Loucy (cell line): ENCODE data around the gene GTF2H2C.
"Not testable (repeated sequence)": the region's sequence is repeated elsewhere in the genome, so short reads cannot be mapped to it uniquely, and the experiment has no call there.

ENCODE experiments used
- EZH2phosphoT487 ChIP-seq: fragments of 200-600 bp; IDR thresholded peaks from 2 replicates; pipeline ENCODE4 v1.6.1; 2018; ENCODE audit warnings: antibody characterized with exemption, mild to moderate bottlenecking, moderate library complexity, borderline replicate concordance
- TF ChIP-seq, protein P1 (sequence below): fragments of 200-600 bp; sonication (generic); conservative IDR thresholded peaks from 2 replicates; pipeline ENCODE4 v1.5.1; 2014; ENCODE audit warnings: mild to moderate bottlenecking, antibody characterized with exemption, low read length

DNA sequence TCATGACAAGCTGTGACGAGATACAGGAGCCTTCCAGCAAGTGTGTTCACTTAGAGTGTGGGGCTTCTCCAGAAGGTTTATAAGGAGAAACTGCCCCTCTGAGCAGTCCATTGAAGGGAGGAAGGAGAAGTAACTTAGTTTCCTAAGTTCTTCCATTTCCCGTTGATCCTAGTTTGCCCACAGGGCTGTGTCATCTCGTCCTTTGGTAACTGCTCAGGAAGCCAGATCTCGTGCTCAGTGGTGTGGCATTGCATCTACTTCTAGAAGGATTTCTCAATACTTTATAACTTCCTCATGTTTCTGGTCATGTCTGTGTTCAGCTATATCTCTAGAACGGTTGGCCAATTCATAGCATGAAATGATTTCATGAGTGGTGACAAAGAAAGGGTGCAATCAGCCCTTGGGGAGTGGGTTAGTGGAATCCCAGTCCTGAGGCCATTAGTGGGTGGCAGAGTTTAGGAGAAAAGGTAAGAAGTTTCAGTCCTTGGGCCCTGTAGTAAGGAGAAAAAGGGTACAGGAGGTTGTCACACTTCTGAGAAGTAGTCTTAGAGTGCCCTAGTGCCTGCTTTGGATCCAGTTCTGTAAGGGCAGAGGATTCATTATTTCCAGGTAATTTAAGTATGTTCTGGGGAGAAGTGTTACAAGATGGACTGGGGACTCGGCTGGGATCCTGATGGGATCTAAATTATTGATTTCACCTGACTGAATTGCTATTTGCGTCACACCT, 36.3 kb downstream of the GTF2H2C start:
- TF ChIP-seq, protein P1, sequence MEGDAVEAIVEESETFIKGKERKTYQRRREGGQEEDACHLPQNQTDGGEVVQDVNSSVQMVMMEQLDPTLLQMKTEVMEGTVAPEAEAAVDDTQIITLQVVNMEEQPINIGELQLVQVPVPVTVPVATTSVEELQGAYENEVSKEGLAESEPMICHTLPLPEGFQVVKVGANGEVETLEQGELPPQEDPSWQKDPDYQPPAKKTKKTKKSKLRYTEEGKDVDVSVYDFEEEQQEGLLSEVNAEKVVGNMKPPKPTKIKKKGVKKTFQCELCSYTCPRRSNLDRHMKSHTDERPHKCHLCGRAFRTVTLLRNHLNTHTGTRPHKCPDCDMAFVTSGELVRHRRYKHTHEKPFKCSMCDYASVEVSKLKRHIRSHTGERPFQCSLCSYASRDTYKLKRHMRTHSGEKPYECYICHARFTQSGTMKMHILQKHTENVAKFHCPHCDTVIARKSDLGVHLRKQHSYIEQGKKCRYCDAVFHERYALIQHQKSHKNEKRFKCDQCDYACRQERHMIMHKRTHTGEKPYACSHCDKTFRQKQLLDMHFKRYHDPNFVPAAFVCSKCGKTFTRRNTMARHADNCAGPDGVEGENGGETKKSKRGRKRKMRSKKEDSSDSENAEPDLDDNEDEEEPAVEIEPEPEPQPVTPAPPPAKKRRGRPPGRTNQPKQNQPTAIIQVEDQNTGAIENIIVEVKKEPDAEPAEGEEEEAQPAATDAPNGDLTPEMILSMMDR, result not testable (repeated sequence)
- TF ChIP-seq EZH2phosphoT487, result not testable (repeated sequence)
